H1 (cell line): ENCODE results near the gene MYH7B. TPM values are rescaled to one million over a fixed set of nuclear protein-coding genes. Genes with fewer than 3 reads are reported as not detected.
A peak's percentile ranks its signal among the peaks of the same experiment; 100 is the strongest.

Experiments used
- ASH2L ChIP-seq: fragments of 200-600, 300-600 bp; sonication (generic); IDR thresholded peaks from one replicate; pipeline ENCODE4 v1.7.1; 2017; ENCODE audit warnings: low read length
- CHD2 ChIP-seq: IDR thresholded peaks from 2 replicates; pipeline ENCODE4 v1.6.1; 2012; ENCODE audit warnings: low read length, improper control_type of control experiment
- CREB1 ChIP-seq: IDR thresholded peaks from 2 replicates; pipeline ENCODE4 v1.6.1; 2012; ENCODE audit warnings: inconsistent platforms
- EP300 ChIP-seq, 2 experiments: IDR thresholded peaks; 1 replicate in 1 of 2; 2 replicates in 1 of 2; pipeline ENCODE4 v1.6.1; 2011 to 2012; ENCODE audit warnings: low read depth in 2 of 2, low read length in 2 of 2, mild to moderate bottlenecking in 2 of 2, borderline replicate concordance in 1 of 2, inconsistent platforms in 1 of 2, moderate library complexity in 1 of 2
- KDM1A ChIP-seq: fragments of 200-600, 300-600 bp; sonication (generic); IDR thresholded peaks from 2 replicates; pipeline ENCODE4 v1.7.1; 2016; ENCODE audit warnings: mild to moderate bottlenecking, low read length, borderline replicate concordance
- KDM4A ChIP-seq: IDR thresholded peaks from one replicate; pipeline ENCODE4 v1.7.1; 2012; ENCODE audit warnings: low read depth, mild to moderate bottlenecking, moderate library complexity, low read length, inconsistent platforms; ENCODE audit not compliant: severe bottlenecking
- POLR2A ChIP-seq, 2 experiments: IDR thresholded peaks; 1 replicate in 1 of 2; 2 replicates in 1 of 2; pipeline ENCODE4 v1.6.1; 2011; ENCODE audit warnings: low read depth in 2 of 2, low read length in 2 of 2, mild to moderate bottlenecking in 2 of 2; ENCODE audit errors: control extremely low read depth in 1 of 2
- POLR2AphosphoS5 ChIP-seq: IDR thresholded peaks from 2 replicates; pipeline ENCODE4 v1.6.1; 2011; ENCODE audit warnings: low read depth, low read length
- RAD21 ChIP-seq, 2 experiments: IDR thresholded peaks in 1 of 2; conservative IDR thresholded peaks in 1 of 2; 2 replicates each; pipeline ENCODE4 v1.6.1; 2011; ENCODE audit warnings: low read depth in 2 of 2, low read length in 2 of 2, improper control_type of control experiment in 1 of 2, inconsistent platforms in 1 of 2, mild to moderate bottlenecking in 1 of 2, moderate library complexity in 1 of 2
- SAP30 ChIP-seq: fragments of 300-600 bp; sonication (generic); IDR thresholded peaks from 2 replicates; pipeline ENCODE4 v1.7.1; 2012; ENCODE audit warnings: low read length, moderate library complexity, mild to moderate bottlenecking, inconsistent platforms; ENCODE audit not compliant: insufficient read depth, insufficient replicate concordance
- SP1 ChIP-seq: IDR thresholded peaks from 2 replicates; pipeline ENCODE4 v1.6.1; 2011; ENCODE audit warnings: low read depth, low read length
- TAF7 ChIP-seq: optimal IDR thresholded peaks from 2 replicates; pipeline ENCODE3; 2011; ENCODE audit warnings: low read depth, mild to moderate bottlenecking, inconsistent platforms, low read length, moderate library complexity, borderline replicate concordance
- TEAD4 ChIP-seq: IDR thresholded peaks from 2 replicates; pipeline ENCODE4 v1.6.1; 2012; ENCODE audit warnings: low read depth, low read length, inconsistent platforms, mixed read lengths
- YY1 ChIP-seq: IDR thresholded peaks from 2 replicates; pipeline ENCODE4 v1.6.1; 2011; ENCODE audit warnings: low read depth, mild to moderate bottlenecking, low read length
- polyA plus RNA-seq, 7 experiments: library from polyadenylated mRNA; depleted of rRNA in 3 of 7; stranded (reverse) in 5 of 7; unstranded in 2 of 7; fragments of >200 nt in 5 of 7; fragments of 200-250 nt in 2 of 7; gene quantifications; 1 replicate in 5 of 7; 2 replicates in 1 of 7; 4 replicates in 1 of 7; pipeline versions ENCODE4 v1.2.1 to v1.2.3, GENCODE V29; 2011 to 2013; ENCODE audit warnings: missing spikeins in 2 of 7, mixed read lengths in 2 of 7
- total RNA-seq: library from RNA; stranded (reverse); fragmentation: NEBNext Ultra II Directional; extraction: Animal tissue kit (Norgen Biotek cat#: 25700); gene quantifications from 2 replicates; pipeline ENCODE4 v1.2.1, GENCODE V29; 2021
- TF ChIP-seq, protein P1 (sequence below), 3 experiments: IDR thresholded peaks; 1 replicate in 2 of 3; 2 replicates in 1 of 3; pipeline versions ENCODE4 v1.5.1 to v1.6.1; 2011; ENCODE audit warnings: low read length in 3 of 3, mild to moderate bottlenecking in 3 of 3, inconsistent platforms in 2 of 3, low read depth in 1 of 3, moderate library complexity in 1 of 3; ENCODE audit not compliant: insufficient read depth in 1 of 3; ENCODE audit errors: control extremely low read depth in 1 of 3

MYH7B gene
- total and polyA plus RNA-seq, 2 of the 8 experiments (the other 6 are each of a cell fraction or from before 2014, with no cell fraction given), result 0.15 to 0.30 TPM

DNA sequence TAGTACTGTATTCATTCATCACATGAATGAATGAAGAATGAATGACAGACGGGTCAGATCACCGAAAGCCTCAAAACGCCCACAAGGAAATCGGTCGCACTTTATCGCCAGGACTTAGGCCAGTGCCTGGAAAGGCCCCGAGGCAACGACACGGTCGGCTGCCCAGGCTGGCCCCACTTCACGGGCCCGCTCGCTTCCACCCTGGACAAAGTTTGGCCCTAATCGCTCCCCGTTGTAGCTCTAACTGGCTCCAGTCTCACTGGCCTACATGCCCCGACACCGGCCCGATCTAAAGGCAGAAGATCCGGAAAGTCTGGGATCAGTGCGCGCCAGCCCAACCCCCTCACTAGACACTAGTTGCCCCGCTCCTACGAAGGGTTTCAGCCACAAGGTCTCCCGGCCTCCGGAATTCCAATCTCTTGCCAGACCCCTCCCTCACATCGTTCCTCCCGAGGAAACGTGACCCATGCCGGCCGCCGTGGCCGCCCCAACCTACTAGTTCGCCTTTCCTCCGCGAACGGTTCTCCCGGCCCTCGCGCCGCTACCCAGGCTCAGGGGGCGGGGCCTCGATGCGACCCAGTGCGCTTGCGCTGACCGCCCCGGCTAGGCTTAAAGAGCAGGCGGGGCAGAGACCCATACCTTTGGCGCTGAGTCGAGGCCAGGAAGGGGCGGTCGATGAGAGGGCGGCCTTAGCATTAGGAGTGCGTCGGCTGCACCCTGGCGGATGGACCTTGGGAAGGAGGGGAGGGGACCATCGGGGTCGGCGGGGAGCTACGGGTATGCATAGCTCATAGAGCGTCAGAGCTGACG, at the start of gene MYH7B, which contains the start of gene GSS (continued):
- TF ChIP-seq KDM1A (no peak), TAF7 (peak; percentile 91), CHD2 (no peak; the same call in 1 of the 2 replicates), POLR2AphosphoS5 (peak; percentile 79), ASH2L (peak; percentile 94), POLR2A (IDR thresholded peaks at IDR 0.05; ENCODE audit: control extremely low read depth in 1 of 2, low read depth in 2 of 2, low read length in 2 of 2) (peak; percentile 56 to 70; a peak in 2 of 3 replicates), YY1 (0 out of 2 replicates have a peak, but pooled peaks have one; percentile 12), SAP30 (peak; percentile 74), EP300 (IDR thresholded peaks at IDR 0.05; ENCODE audit: borderline replicate concordance in 1 of 2, low read depth in 2 of 2, low read length in 2 of 2) (0 out of 3 replicates have a peak, but pooled peaks of 1 of the 2 experiments have one; percentile 5), SP1 (0 out of 2 replicates have a peak, but pooled peaks have one; percentile 8), KDM4A (peak; percentile 95), CREB1 (peak; percentile 86), RAD21 (IDR thresholded peaks at IDR 0.05 in 1 of 2, conservative IDR thresholded peaks at IDR 0.05 in 1 of 2; ENCODE audit: low read depth in 2 of 2, low read length in 2 of 2) (peak; percentile 60 to 63), TEAD4 (0 out of 2 replicates have a peak, but pooled peaks have one; percentile 51)
- TF ChIP-seq, protein P1, sequence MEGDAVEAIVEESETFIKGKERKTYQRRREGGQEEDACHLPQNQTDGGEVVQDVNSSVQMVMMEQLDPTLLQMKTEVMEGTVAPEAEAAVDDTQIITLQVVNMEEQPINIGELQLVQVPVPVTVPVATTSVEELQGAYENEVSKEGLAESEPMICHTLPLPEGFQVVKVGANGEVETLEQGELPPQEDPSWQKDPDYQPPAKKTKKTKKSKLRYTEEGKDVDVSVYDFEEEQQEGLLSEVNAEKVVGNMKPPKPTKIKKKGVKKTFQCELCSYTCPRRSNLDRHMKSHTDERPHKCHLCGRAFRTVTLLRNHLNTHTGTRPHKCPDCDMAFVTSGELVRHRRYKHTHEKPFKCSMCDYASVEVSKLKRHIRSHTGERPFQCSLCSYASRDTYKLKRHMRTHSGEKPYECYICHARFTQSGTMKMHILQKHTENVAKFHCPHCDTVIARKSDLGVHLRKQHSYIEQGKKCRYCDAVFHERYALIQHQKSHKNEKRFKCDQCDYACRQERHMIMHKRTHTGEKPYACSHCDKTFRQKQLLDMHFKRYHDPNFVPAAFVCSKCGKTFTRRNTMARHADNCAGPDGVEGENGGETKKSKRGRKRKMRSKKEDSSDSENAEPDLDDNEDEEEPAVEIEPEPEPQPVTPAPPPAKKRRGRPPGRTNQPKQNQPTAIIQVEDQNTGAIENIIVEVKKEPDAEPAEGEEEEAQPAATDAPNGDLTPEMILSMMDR (IDR thresholded peaks at IDR 0.05; ENCODE audit: control extremely low read depth in 1 of 3, insufficient read depth in 1 of 3, low read depth in 1 of 3, low read length in 3 of 3), result peak; percentile 46 to 59 (median 55); a peak in 3 of 4 replicates
- TF ChIP-seq, all 59 proteins: peak for 18
